ENCODE measurements around the gene DMD. TPM values are rescaled to one million over a fixed set of nuclear protein-coding genes. Genes with fewer than 3 reads are reported as not detected.

The DMD gene
- polyA plus RNA-seq, 3 donors = 0.23 TPM; not detected in 2

DNA sequence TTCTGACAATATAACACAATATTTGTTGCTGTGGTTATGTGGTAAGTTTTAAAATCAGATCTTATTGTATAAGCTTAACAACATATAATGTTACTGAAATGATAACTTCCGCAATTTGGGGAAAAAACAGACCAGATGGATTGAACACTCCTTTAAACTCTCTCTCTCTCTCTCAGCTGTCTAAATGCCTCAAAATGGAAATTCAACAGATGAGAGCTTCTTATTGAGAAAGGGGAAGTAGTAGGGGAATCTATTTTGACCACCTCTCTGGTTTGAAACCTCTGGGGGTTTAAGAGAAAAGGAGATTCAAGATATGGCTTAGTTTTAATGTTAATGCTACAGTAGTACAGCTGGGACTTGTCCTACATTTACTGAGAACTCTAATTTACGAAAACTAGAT, 40.3 kb downstream of the DMD start:
- H3K27ac ChIP-seq (ENCODE audit: low read depth in 1 of 2, low read length in 2 of 2) = no peak overlapping the region
- H3K27me3 ChIP-seq (ENCODE audit: control insufficient read depth in 2 of 2, insufficient read depth in 2 of 2, low read length in 2 of 2) = no peaks in the 10 kb centered on the region
- no peak for DNase-seq
- Mint-ChIP-seq H3K4me3 (no peak overlapping the region), H3K36me3 (no peaks in the 10 kb centered on the region), H3K9me3 (peaks cover 0 to 2% (median 0%) of the 10 kb centered on the region in 7 donors), H3K27me3 (ENCODE audit: low read depth in 3 of 3) (no peaks in the 10 kb centered on the region), H3K27ac (no peak overlapping the region), H3K4me1 (no peaks in the 10 kb centered on the region)
- WGBS (ENCODE audit: insufficient coverage) = no CpG with 5 or more reads among the region's 2 CpGs
- TF ChIP-seq, protein P1, sequence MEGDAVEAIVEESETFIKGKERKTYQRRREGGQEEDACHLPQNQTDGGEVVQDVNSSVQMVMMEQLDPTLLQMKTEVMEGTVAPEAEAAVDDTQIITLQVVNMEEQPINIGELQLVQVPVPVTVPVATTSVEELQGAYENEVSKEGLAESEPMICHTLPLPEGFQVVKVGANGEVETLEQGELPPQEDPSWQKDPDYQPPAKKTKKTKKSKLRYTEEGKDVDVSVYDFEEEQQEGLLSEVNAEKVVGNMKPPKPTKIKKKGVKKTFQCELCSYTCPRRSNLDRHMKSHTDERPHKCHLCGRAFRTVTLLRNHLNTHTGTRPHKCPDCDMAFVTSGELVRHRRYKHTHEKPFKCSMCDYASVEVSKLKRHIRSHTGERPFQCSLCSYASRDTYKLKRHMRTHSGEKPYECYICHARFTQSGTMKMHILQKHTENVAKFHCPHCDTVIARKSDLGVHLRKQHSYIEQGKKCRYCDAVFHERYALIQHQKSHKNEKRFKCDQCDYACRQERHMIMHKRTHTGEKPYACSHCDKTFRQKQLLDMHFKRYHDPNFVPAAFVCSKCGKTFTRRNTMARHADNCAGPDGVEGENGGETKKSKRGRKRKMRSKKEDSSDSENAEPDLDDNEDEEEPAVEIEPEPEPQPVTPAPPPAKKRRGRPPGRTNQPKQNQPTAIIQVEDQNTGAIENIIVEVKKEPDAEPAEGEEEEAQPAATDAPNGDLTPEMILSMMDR (IDR thresholded peaks at IDR 0.05) = no peak
- no peak overlapping the region for H2AFZ ChIP-seq (ENCODE audit: insufficient read depth, low read depth, low read length, poor library complexity, severe bottlenecking)
- H4K20me1 ChIP-seq (ENCODE audit: insufficient read depth, low read length) = no peaks in the 10 kb centered on the region
- H3K79me2 ChIP-seq (ENCODE audit: insufficient read depth, low read length) = no peaks in the 10 kb centered on the region
- intact Hi-C loops (cut with micrococcal nuclease) = no loop called here
- H3K4me2 ChIP-seq (replicated peaks; ENCODE audit: extremely low read depth, low read length, poor library complexity, severe bottlenecking) = no peak overlapping the region
- H3K4me3 ChIP-seq (replicated peaks in 1 of 3; ENCODE audit: low read depth in 2 of 3, low read length in 3 of 3) = no peak overlapping the region
- H3K36me3 ChIP-seq (replicated peaks in 1 of 2; ENCODE audit: control insufficient read depth in 1 of 2, insufficient read depth in 2 of 2, low read length in 2 of 2) = no peaks in the 10 kb centered on the region
- H3K4me1 ChIP-seq (ENCODE audit: control insufficient read depth in 1 of 2, insufficient read depth in 2 of 2, low read length in 2 of 2) = no peaks in the 10 kb centered on the region
- H3K9me3 ChIP-seq (replicated peaks in 1 of 2; ENCODE audit: control insufficient read depth in 1 of 2, insufficient read depth in 1 of 2, low read length in 2 of 2) = no peaks in the 10 kb centered on the region
- no peak overlapping the region for H3K9ac ChIP-seq (ENCODE audit: insufficient read depth, low read length, poor library complexity, severe bottlenecking)

- no peaks in the 10 kb centered on the region for H3K79me2 ChIP-seq (ENCODE audit: insufficient read depth, low read length)
- Mint-ChIP-seq H3K27ac (no peak overlapping the region), H3K36me3 (no peaks in the 10 kb centered on the region), H3K4me3 (no peak overlapping the region), H3K27me3 (ENCODE audit: low read depth in 3 of 3) (peaks cover 0 to 2% (median 0%) of the 10 kb centered on the region in 3 donors), H3K9me3 (peaks cover 0 to 2% (median 0%) of the 10 kb centered on the region in 7 donors), H3K4me1 (no peaks in the 10 kb centered on the region)
- H3K4me3 ChIP-seq (replicated peaks in 1 of 3; ENCODE audit: low read depth in 2 of 3, low read length in 3 of 3) = no peak overlapping the region
- H3K4me1 ChIP-seq (ENCODE audit: control insufficient read depth in 1 of 2, insufficient read depth in 2 of 2, low read length in 2 of 2) = no peaks in the 10 kb centered on the region
- DNase-seq = no peak
- TF ChIP-seq, protein P1 (IDR thresholded peaks at IDR 0.05) = no peak
- H3K27ac ChIP-seq (ENCODE audit: low read depth in 1 of 2, low read length in 2 of 2) = no peak overlapping the region
- no peaks in the 10 kb centered on the region for H4K20me1 ChIP-seq (ENCODE audit: insufficient read depth, low read length)
- intact Hi-C loops (cut with micrococcal nuclease) = no loop called here
- no peak overlapping the region for H2AFZ ChIP-seq (ENCODE audit: insufficient read depth, low read depth, low read length, poor library complexity, severe bottlenecking)
- H3K36me3 ChIP-seq (replicated peaks in 1 of 2; ENCODE audit: control insufficient read depth in 1 of 2, insufficient read depth in 2 of 2, low read length in 2 of 2) = no peaks in the 10 kb centered on the region
- H3K4me2 ChIP-seq (replicated peaks; ENCODE audit: extremely low read depth, low read length, poor library complexity, severe bottlenecking) = no peak overlapping the region
- H3K27me3 ChIP-seq (ENCODE audit: control insufficient read depth in 2 of 2, insufficient read depth in 2 of 2, low read length in 2 of 2) = no peaks in the 10 kb centered on the region
- no peak overlapping the region for H3K9ac ChIP-seq (ENCODE audit: insufficient read depth, low read length, poor library complexity, severe bottlenecking)
- H3K9me3 ChIP-seq (replicated peaks in 1 of 2; ENCODE audit: control insufficient read depth in 1 of 2, insufficient read depth in 1 of 2, low read length in 2 of 2) = no peaks in the 10 kb centered on the region
These were observed 49.5 kb downstream of the DMD start for GRCh38 chrX:33161829-33162228.

Data from CD14-positive monocyte (primary cell).